Fibroblast of the aortic adventitia (primary cell): ENCODE results near the gene PBRM1. TPM values are rescaled to one million over a fixed set of nuclear protein-coding genes. Genes with fewer than 3 reads are reported as not detected.

ENCODE experiments used
- DNase-seq: peaks from one replicate; pipeline ENCODE4 v3.0.0-alpha.2; 2010; ENCODE audit warnings: low read depth
- H3K4me3 ChIP-seq: 2 replicates; pipeline ENCODE4 v1.5.1; 2011; ENCODE audit warnings: low read depth, mild to moderate bottlenecking, control low read depth, low read length, moderate library complexity
- total RNA-seq: library from RNA; depleted of rRNA; stranded (reverse); fragments of >200 nt; gene quantifications from 2 replicates; pipeline ENCODE4 v1.2.3, GENCODE V29; 2012; ENCODE audit warnings: low replicate concordance
- TF ChIP-seq, protein P1 (sequence below): IDR thresholded peaks from 2 replicates; pipeline ENCODE4 v1.5.1; 2011; ENCODE audit warnings: mild to moderate bottlenecking, low read length, control low read depth, inconsistent platforms; ENCODE audit not compliant: insufficient read depth

Gene PBRM1
- total RNA-seq, 1 donor, result 115 TPM

- TF ChIP-seq, protein P1, sequence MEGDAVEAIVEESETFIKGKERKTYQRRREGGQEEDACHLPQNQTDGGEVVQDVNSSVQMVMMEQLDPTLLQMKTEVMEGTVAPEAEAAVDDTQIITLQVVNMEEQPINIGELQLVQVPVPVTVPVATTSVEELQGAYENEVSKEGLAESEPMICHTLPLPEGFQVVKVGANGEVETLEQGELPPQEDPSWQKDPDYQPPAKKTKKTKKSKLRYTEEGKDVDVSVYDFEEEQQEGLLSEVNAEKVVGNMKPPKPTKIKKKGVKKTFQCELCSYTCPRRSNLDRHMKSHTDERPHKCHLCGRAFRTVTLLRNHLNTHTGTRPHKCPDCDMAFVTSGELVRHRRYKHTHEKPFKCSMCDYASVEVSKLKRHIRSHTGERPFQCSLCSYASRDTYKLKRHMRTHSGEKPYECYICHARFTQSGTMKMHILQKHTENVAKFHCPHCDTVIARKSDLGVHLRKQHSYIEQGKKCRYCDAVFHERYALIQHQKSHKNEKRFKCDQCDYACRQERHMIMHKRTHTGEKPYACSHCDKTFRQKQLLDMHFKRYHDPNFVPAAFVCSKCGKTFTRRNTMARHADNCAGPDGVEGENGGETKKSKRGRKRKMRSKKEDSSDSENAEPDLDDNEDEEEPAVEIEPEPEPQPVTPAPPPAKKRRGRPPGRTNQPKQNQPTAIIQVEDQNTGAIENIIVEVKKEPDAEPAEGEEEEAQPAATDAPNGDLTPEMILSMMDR, result no peak
- DNase-seq, result no peak
- H3K4me3 ChIP-seq, result no peak overlapping the region
These were observed 22.6 kb downstream of the PBRM1 start for GRCh38 chr3:52663098-52663497.

DNA sequence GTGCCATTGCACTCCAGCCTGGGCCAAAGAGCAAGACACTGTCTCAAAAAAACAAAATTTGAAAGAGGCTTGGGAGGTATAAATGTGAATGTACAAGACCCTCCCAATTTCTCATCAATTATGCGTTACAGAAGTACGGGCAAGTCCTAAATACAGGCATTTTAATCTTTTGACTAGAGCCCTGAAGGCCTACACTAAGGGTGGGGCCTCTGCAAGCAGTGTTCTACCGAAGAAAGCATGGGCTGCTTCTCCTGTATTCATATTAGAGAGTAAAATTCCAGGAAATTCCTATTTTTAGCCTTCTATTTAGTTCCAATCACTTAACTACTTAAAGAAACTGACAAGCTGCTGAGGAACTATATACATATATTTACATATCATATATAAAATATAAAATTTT, 25.7 kb downstream of the PBRM1 start:
- TF ChIP-seq, protein P1, result no peak
- no peak for DNase-seq
- no peak overlapping the region for H3K4me3 ChIP-seq

DNA sequence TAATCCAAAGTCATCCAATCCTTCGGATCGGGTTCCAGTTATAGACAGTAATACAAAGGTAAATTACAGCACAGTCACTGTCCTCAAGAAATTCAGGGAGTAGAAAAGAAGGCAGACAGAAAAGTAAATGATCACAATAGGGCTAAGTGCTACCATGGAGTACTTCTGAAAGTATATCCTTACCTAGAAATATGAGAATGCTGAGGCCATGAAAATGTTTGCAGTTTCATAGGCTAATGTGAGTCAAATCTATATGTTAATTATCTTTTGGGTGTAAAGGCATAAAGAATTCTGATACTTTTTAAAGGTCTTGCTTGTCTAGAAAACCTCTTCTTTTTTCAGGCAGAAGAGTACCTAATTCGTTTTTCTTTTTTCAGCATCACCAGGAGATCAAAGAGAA, 29.8 kb downstream of the PBRM1 start:
- no peak for DNase-seq

DNA sequence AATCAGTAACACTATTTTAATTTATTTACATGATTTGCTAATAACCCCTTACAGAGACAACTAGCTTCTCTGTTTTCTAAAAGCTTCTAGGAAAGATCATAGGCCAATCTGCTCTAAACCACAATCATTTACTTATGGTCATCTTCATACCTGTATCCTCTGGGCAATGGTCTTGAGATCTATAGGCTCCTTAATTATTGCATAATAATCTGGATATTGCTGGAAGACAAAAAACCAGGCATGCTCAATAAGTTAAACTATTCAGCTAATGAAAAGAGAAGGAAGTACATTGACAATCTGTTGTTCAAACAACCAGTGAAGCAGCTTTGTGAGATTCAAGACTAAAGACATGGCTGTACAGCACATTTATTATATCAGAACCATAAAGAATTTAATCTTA, 34.1 kb downstream of the PBRM1 start:
- no peak for DNase-seq
- TF ChIP-seq, protein P1, result no peak
- H3K4me3 ChIP-seq, result no peak overlapping the region

More for the DNA sequence above, 29.8 kb downstream of the PBRM1 start:
- TF ChIP-seq, protein P1, result no peak
- H3K4me3 ChIP-seq, result no peak overlapping the region

DNA sequence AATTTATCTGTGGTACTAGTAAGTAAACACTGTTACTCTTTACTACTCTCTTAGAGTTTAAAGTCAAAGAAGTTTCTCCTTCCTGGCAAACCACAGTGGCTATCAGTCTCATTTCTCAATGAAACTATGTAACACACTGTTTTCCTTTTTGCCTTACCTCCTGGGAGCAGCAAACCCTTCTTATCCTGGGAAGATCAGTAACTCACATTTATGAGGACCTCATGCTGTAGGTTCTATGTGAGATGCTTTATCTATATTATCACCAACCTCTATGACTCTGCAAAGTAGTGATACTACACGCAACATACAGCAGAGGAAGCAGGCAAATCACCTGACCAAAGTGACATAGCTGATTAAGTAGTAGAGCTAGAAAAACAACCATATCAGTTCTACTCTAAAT, 35.3 kb downstream of the PBRM1 start:
- no peak overlapping the region for H3K4me3 ChIP-seq
- no peak for DNase-seq
- TF ChIP-seq, protein P1, result no peak

DNA sequence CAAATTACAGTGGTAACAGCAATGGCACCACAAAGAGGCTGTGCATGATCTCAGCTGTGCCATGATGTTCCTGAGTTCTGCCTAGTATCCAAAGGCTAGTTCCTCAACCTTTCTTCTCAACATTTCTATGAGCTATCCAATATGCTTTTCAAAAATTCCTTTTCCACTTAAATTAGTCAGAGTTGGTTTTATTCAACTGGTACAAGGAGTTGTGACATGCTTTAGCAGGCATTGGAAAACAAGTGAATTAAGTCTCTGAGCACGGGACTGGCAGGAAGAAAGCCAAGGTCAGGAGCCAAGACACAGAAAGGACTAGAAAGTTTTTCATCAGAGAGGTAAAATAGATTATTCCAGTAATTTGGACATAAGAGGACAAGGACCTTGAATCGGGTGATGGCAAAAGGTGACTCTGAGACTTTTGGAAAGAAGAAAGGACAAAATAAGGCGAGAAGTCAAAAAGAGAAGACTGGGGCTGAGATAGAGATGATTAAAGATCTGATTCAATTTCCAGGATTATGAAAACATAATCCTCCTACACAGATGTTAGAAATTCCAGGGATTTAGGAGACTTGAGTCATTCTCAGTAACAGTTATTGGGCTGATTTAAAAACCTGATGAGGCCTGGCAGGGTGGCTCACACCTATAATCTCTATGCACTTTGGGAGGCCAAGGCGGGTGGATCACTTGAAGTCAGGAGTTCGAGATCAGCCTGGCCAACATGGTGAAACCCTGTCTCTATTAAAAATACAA, 36.1 kb downstream of the PBRM1 start:
- TF ChIP-seq, protein P1, result no peak
- H3K4me3 ChIP-seq, result no peak overlapping the region
- DNase-seq, result peak; percentile 61

DNA sequence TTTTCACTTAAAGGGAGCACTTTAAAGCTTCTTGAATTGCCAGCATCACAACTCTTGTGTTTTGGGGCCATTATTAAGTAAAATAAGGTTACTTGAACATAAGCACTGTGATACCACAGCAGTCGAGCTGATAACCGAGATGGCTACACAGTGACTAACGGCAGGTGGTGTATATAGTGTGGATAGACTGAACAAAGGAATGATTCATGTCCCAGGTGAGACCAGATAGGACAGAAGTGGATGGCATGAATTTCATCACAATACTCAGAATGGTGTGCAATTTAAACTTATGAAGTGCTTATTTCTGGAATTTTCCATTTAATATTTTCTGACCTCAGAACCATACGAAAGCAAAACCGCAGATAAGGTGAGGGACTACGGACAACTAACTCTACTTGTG, 40.2 kb downstream of the PBRM1 start:
- H3K4me3 ChIP-seq, result no peak overlapping the region
- TF ChIP-seq, protein P1, result no peak
- DNase-seq, result no peak
